Pons (tissue), 1 donor: Measurements from ENCODE around the gene POLL.

Source experiments
- DNase-seq: peaks from one replicate; pipeline ENCODE4 v3.0.0-alpha.2; 2016; ENCODE audit warnings: low spot score

The POLL gene

GRCh38 chr10:101560298-101561067 is 27.6 kb downstream of the POLL start:
- no peak for DNase-seq

- no peak for DNase-seq
Observed at GRCh38 chr10:101559596-101560297, 28.3 kb downstream of the POLL start.

GRCh38 chr10:101558671-101559595 is 29.1 kb downstream of the POLL start:
- DNase-seq = no peak

- DNase-seq = no peak
Observed at GRCh38 chr10:101558204-101558603, 29.9 kb downstream of the POLL start.

DNA sequence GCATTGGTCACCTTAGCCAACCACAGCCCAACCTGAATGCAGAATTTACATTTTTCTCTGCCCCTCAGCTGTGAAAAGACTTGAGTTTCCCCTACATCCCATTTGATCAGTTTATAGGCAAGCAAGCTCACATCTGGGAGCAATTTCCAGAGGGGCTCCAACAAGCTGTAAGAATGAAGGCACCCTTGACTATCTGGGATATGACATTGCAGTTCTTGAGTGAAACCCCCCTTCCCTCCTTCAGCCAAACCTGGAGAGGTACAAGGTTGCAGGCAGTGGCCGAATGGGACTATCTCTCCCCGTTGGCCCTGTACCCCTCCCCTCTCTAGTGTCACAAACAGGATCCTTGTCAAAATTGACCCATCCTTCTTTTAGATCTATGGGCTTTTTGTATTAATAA is 30.5 kb downstream of the POLL start:
- no peak for DNase-seq

- DNase-seq = no peak
Observed at GRCh38 chr10:101552442-101552841, 35.6 kb downstream of the POLL start.

DNA sequence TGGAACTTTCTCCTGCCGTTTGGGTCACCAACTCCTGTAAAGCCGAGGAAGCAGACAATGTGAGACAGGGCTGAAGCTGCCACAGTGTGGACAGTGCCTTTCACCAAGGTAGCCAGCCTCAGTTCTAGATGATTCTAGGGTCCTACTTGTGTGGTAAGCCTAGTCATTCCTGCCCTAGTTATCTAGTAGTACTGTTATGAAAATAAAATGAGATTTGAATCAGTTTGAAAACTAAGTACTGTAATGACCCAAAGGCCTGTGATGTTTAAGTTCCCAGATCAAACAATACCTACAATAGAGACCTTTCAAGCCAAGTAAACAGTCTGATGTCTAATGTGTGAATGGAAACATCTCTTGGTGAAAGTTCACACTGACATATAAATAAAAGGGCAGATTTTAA is 37.1 kb downstream of the POLL start:
- no peak for DNase-seq

DNA sequence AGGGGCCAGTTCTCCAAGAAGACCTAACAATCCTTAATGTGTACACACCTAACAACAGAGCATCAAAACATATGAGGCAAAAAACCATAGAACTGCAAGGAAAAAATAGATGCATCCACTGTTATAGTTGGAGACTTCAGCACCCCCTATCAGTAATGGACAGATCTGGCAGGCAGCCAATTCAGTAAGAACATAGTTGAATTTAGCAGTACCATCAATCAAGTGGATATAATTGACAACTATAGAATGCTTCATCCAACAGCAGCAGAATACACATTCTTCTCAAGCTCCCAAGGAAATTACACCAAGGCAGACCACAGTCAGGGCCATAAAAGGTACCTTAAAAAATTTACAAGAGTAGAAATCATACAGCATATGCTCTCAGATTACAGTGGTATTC is 42.2 kb downstream of the POLL start:
- DNase-seq = no peak

DNA sequence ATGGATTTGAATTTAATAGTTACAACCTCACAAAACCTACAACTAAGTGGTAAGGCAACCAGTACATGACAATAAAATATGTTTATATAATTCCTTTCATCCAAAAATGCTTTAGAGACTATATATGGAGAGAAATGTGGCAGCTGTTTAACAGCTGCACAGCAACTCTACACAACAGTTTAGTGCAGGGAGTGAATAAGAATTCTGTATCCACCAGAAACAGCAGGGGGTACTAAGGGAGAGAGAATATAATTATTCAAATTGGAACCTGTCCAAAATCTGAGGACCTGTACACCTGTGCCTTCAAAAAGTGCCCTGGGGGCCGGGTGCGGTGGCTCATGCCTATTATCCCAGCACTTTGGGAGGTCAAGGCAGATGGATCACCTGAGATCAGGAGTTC is 49.6 kb downstream of the POLL start:
- no peak for DNase-seq

DNA sequence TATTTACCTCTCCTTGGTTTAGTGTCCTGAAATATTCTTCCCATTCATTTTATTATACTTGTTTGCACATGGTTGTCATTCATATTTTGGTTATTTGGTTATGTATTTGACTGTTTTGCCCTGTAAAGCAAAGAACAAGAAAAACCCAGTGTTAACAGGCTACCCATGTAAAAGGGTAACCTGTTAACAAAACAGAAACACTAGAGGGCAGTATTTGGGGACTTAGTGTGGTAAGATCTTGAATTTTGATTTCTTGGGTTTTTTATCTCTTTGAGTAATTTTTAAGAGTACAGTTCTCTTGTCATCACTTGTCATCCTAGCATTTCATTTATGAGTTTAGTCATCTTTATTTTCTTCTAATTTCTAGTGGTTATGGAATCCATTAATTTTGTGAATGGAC is 51.3 kb downstream of the POLL start:
- DNase-seq = peak; percentile 34

DNA sequence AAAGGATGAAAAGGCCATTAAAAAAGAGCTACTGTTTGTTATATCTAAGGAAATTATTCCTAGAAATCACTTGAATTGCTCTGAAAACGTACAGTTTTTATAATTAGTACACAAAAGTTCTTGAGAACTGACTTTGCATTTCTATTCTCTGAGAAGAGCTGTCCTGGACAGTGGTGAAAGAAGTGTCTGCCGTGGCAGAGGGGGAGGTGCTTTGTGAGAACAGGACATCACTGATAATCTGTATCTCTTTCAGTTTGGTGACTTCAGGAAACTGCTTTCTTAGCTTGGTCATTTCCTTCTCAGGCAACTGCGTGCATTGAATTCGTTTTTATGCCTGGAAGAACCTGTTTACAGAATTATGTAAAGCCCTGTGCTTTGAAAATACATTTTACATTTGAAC is 52.1 kb downstream of the POLL start:
- DNase-seq = no peak

- DNase-seq = peak; percentile 53
Observed at GRCh38 chr10:101529725-101530553, 58.1 kb downstream of the POLL start.

GRCh38 chr10:101529207-101529606 is 58.9 kb downstream of the POLL start:
- no peak for DNase-seq
